Stomach (tissue), 9 donors: ENCODE measurements around the gene MIP. TPM values are rescaled to one million over a fixed set of nuclear protein-coding genes. Genes with fewer than 3 reads are reported as not detected.

Source experiments
- DNase-seq, 2 donors: peaks; one replicate each; pipeline versions ENCODE4 v3.0.0 to v3.0.0-alpha.2; 2013 to 2019
- H3K27ac ChIP-seq, 5 donors: fragments of 200-600 bp in 4 of 5; sonication (generic) in 4 of 5; one replicate each; pipeline ENCODE4 v1.5.1; 2013 to 2019; ENCODE audit warnings: mild to moderate bottlenecking in 1 of 5, moderate library complexity in 1 of 5
- H3K27me3 ChIP-seq, 3 donors: fragments of 200-600 bp; sonication (generic); one replicate each; pipeline ENCODE4 v1.5.1; 2017 to 2019; ENCODE audit warnings: mixed run types in 1 of 3
- H3K36me3 ChIP-seq, 4 donors: fragments of 200-600 bp; sonication (generic); 1 replicate in 3 of 4; 2 replicates in 1 of 4; pipeline ENCODE4 v1.5.1; 2016 to 2019
- H3K4me1 ChIP-seq, 4 donors: fragments of 200-600 bp; sonication (generic); one replicate each; pipeline ENCODE4 v1.5.1; 2016 to 2019
- H3K4me3 ChIP-seq, 4 donors: fragments of 200-600 bp; sonication (generic) in 3 of 4; one replicate each; pipeline ENCODE4 v1.5.1; 2016 to 2019; ENCODE audit warnings: mild to moderate bottlenecking in 1 of 4
- H3K9me3 ChIP-seq, 4 donors: fragments of 200-600 bp; sonication (generic); one replicate each; pipeline ENCODE4 v1.5.1; 2016 to 2019
- CTCF ChIP-seq, 7 experiments: fragments of 450-650 bp in 4 of 7; fragments of 200-600 bp in 3 of 7; sonication (generic) in 3 of 7; IDR thresholded peaks; one replicate each; pipeline ENCODE4 v1.5.1; 2016 to 2019; ENCODE audit warnings: antibody characterized with exemption in 7 of 7, control low read depth in 2 of 7, mild to moderate bottlenecking in 1 of 7
- EP300 ChIP-seq: sonication (generic); formaldehyde crosslinking; IDR thresholded peaks from one replicate; pipeline ENCODE4 v1.6.1; 2017; ENCODE audit warnings: antibody characterized with exemption
- POLR2A ChIP-seq, 4 donors: fragments of 450-650 bp; IDR thresholded peaks; one replicate each; pipeline ENCODE4 v1.6.1; 2016; ENCODE audit warnings: antibody characterized with exemption in 4 of 4, control low read depth in 2 of 4, mild to moderate bottlenecking in 1 of 4, moderate library complexity in 1 of 4
- POLR2AphosphoS5 ChIP-seq, 3 donors: sonication (generic); formaldehyde crosslinking; IDR thresholded peaks; one replicate each; pipeline ENCODE4 v1.6.1; 2016; ENCODE audit warnings: antibody characterized with exemption in 3 of 3
- WGBS, 5 donors: extraction: QIAGEN DNeasy Blood & Tissue Kit in 3 of 5; methylation state at CpG; one replicate each; pipeline versions ENCODE4 v1.1.5 to v1.1.7; 2013 to 2018; 5-methylcytosine and 5-hydroxymethylcytosine counted together
- intact Hi-C: fragments of 100-400 bp; cut with DNase I; formaldehyde crosslinking; loops from one replicate; pipeline ENCODE4 v1.15.1; 2023; ENCODE audit warnings: low total_unique reads
- polyA plus RNA-seq, 3 donors: library from polyadenylated mRNA; stranded (reverse); fragments of 200-250 nt; gene quantifications; one replicate each; pipeline ENCODE4 v1.2.3, GENCODE V29; 2013
- total RNA-seq, 5 donors: library from RNA; depleted of rRNA; stranded (reverse); fragments of >200 nt; gene quantifications; one replicate each; pipeline versions ENCODE4 v1.1.0 to v1.2.3, GENCODE V29; 2014 to 2016
- donor health status: healthy with polysubstance abuse.
- donor health status: Bipolar disorder and iron deficiency.
- donor health status: healthy.

Gene MIP
- total and polyA plus RNA-seq, 8 donors: not detected

GRCh38 chr12:56461235-56462159 is 7.0 kb upstream of the MIP start:
- TF ChIP-seq CTCF (IDR thresholded peaks at IDR 0.05) (no peak), POLR2A (IDR thresholded peaks at IDR 0.05) (no peak), EP300 (no peak), POLR2AphosphoS5 (IDR thresholded peaks at IDR 0.05) (no peak)
- no peak overlapping the region for H3K4me3 ChIP-seq
- peaks cover 0 to 20% (median 6%) of the 10 kb centered on the region in 4 donors for H3K4me1 ChIP-seq
- intact Hi-C loops: no loop called here
- H3K27me3 ChIP-seq: no peaks in the 10 kb centered on the region
- no peaks in the 10 kb centered on the region for H3K36me3 ChIP-seq
- no peaks in the 10 kb centered on the region for H3K9me3 ChIP-seq
- DNase-seq: no peak
- 80 to 88% (median 84%) methylated on average over 11 of the region's 11 CpGs for WGBS, 5 donors
- no peak overlapping the region for H3K27ac ChIP-seq

GRCh38 chr12:56457817-56458216 is 3.4 kb upstream of the MIP start:
- no peaks in the 10 kb centered on the region for H3K36me3 ChIP-seq
- H3K4me3 ChIP-seq: no peak overlapping the region
- intact Hi-C loops: loop anchor here (10.0 kb wide), 1 partner anchor 93 kb away; the partner anchor contains the start of genes APOF and STAT2
- H3K9me3 ChIP-seq: no peaks in the 10 kb centered on the region
- H3K27me3 ChIP-seq: no peaks in the 10 kb centered on the region
- no peak overlapping the region for H3K27ac ChIP-seq
- no peak for TF ChIP-seq POLR2AphosphoS5 (IDR thresholded peaks at IDR 0.05)
- WGBS, 5 donors: 37 to 64% (median 50%) methylated on average over 4 of the region's 4 CpGs
- DNase-seq: peak; percentile 55 to 67
- H3K4me1 ChIP-seq: peaks cover 0 to 11% (median 2%) of the 10 kb centered on the region in 4 donors

GRCh38 chr12:56451147-56451546 is 3.3 kb downstream of the MIP start:
- TF ChIP-seq EP300: no peak
- TF ChIP-seq POLR2A (IDR thresholded peaks at IDR 0.05): no peak
- no peak for TF ChIP-seq CTCF (IDR thresholded peaks at IDR 0.05)
- no peak for TF ChIP-seq POLR2AphosphoS5 (IDR thresholded peaks at IDR 0.05)
- Histone ChIP-seq H3K4me3 (no peak overlapping the region), H3K4me1 (peaks cover 9 to 19% (median 13%) of the 10 kb centered on the region in 4 donors), H3K36me3 (no peaks in the 10 kb centered on the region), H3K27ac (no peak overlapping the region), H3K27me3 (no peaks in the 10 kb centered on the region), H3K9me3 (no peaks in the 10 kb centered on the region)
- DNase-seq: no peak
- WGBS, 5 donors: 68 to 80% (median 71%) methylated on average over 5 of the region's 5 CpGs
- intact Hi-C loops: loop anchor here (10.0 kb wide), 1 partner anchor 86 kb away; the partner anchor contains the start of genes APOF and STAT2

- TF ChIP-seq EP300 (no peak), POLR2AphosphoS5 (IDR thresholded peaks at IDR 0.05) (no peak), CTCF (IDR thresholded peaks at IDR 0.05) (no peak), POLR2A (IDR thresholded peaks at IDR 0.05) (no peak)
- no peaks in the 10 kb centered on the region for H3K9me3 ChIP-seq
- intact Hi-C loops: loop anchor here (10.0 kb wide), 1 partner anchor 85 kb away; the partner anchor contains the start of genes APOF and STAT2
- no peak overlapping the region for H3K27ac ChIP-seq
- no peaks in the 10 kb centered on the region for H3K27me3 ChIP-seq
- no peak overlapping the region for H3K4me3 ChIP-seq
- H3K36me3 ChIP-seq: no peaks in the 10 kb centered on the region
- 84 to 93% (median 91%) methylated on average over 3 of the region's 3 CpGs for WGBS, 5 donors
- H3K4me1 ChIP-seq: peaks cover 9 to 19% (median 13%) of the 10 kb centered on the region in 4 donors
- no peak for DNase-seq
Observed at GRCh38 chr12:56450241-56450640, 4.2 kb downstream of the MIP start.
